ENCODE measurements around the gene KLHL1. TPM values are rescaled to one million over a fixed set of nuclear protein-coding genes. Genes with fewer than 3 reads are reported as not detected.

Gene KLHL1
- total and polyA plus RNA-seq, 9 of the 15 experiments (the other 6 are each of a cell fraction or from before 2014, with no cell fraction given) = not detected

DNA sequence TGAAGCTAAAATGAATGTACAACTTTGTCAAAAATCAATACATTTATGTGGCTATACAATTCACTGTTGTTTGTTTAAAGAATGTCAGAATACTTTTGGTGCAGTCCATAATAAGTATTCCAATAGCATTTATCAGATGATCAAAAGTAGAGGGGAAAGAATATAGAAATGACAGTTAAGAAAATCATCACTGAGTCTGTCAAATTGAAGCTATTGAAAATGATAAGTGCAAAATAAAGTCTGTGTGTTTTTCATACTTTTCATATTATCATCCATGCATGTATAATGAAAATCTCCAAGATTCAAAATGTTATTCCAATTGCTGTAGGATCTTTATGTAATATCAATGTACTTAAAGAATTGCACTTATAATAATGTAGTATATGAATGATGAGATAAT is 93.9 kb downstream of the KLHL1 start:
- no TSS peak for BruUV-seq (replicated peaks)
- H3K36me3 ChIP-seq (ENCODE audit: control insufficient read depth, insufficient read depth, low read length) = no peaks in the 10 kb centered on the region
- intact Hi-C loops (cut with micrococcal nuclease) = no loop called here
- in situ Hi-C loops (cut with MboI) = no loop called here
- ChIA-PET POLR2A (no interaction called here), CTCF (ENCODE audit: low intra/inter-chr PET ratio) (no interaction called here)
- no peaks in the 10 kb centered on the region for H4K20me1 ChIP-seq (replicated peaks; ENCODE audit: control insufficient read depth, insufficient read depth, low read length)
- DNase-seq (ENCODE audit: extremely low read depth in 1 of 4, low spot score in 3 of 4) (no peak), FAIRE-seq (no peak), ATAC-seq (no peak)
- no peaks in the 10 kb centered on the region for H3K9me3 ChIP-seq (replicated peaks; ENCODE audit: control insufficient read depth, insufficient read depth, low read depth, low read length)
- H3K4me1 ChIP-seq (replicated peaks in 1 of 2; ENCODE audit: control insufficient read depth in 2 of 2, insufficient read depth in 2 of 2, low read length in 2 of 2) = no peaks in the 10 kb centered on the region
- no peaks in the 10 kb centered on the region for H3K79me2 ChIP-seq (ENCODE audit: control insufficient read depth, insufficient read depth, low read length)
- H3K4me2 ChIP-seq (ENCODE audit: insufficient read depth, low read length) = no peak overlapping the region
- no peak overlapping the region for H3K4me3 ChIP-seq
- no peak overlapping the region for H2AFZ ChIP-seq (ENCODE audit: low read depth, low read length)
- no peak overlapping the region for H3K27ac ChIP-seq (ENCODE audit: extremely low read depth, low read depth, low read length)
- H3K27me3 ChIP-seq (ENCODE audit: control insufficient read depth in 2 of 2, insufficient read depth in 2 of 2, low read length in 2 of 2) = no peaks in the 10 kb centered on the region
- H3K9ac ChIP-seq (ENCODE audit: insufficient read depth in 1 of 2, low read depth in 2 of 2, low read length in 2 of 2) = no peak overlapping the region
- H3K9me1 ChIP-seq (ENCODE audit: control insufficient read depth, insufficient read depth, low read length) = no peaks in the 10 kb centered on the region
- TF ChIP-seq, protein P1, sequence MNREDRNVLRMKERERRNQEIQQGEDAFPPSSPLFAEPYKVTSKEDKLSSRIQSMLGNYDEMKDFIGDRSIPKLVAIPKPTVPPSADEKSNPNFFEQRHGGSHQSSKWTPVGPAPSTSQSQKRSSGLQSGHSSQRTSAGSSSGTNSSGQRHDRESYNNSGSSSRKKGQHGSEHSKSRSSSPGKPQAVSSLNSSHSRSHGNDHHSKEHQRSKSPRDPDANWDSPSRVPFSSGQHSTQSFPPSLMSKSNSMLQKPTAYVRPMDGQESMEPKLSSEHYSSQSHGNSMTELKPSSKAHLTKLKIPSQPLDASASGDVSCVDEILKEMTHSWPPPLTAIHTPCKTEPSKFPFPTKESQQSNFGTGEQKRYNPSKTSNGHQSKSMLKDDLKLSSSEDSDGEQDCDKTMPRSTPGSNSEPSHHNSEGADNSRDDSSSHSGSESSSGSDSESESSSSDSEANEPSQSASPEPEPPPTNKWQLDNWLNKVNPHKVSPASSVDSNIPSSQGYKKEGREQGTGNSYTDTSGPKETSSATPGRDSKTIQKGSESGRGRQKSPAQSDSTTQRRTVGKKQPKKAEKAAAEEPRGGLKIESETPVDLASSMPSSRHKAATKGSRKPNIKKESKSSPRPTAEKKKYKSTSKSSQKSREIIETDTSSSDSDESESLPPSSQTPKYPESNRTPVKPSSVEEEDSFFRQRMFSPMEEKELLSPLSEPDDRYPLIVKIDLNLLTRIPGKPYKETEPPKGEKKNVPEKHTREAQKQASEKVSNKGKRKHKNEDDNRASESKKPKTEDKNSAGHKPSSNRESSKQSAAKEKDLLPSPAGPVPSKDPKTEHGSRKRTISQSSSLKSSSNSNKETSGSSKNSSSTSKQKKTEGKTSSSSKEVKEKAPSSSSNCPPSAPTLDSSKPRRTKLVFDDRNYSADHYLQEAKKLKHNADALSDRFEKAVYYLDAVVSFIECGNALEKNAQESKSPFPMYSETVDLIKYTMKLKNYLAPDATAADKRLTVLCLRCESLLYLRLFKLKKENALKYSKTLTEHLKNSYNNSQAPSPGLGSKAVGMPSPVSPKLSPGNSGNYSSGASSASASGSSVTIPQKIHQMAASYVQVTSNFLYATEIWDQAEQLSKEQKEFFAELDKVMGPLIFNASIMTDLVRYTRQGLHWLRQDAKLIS (CRISPR knock-in tag; IDR thresholded peaks at IDR 0.05) = no peak
- no peak for TF ChIP-seq TCF3 (CRISPR knock-in tag; IDR thresholded peaks at IDR 0.05)
- no peak for TF ChIP-seq ETV1 (tag; conservative IDR thresholded peaks at IDR 0.05; ENCODE audit: low read depth)
- TF ChIP-seq FOXP1 (CRISPR knock-in tag; IDR thresholded peaks at IDR 0.05) = no peak
- TF ChIP-seq STAT5B (CRISPR knock-in tag; IDR thresholded peaks at IDR 0.05) = no peak
- TF ChIP-seq, protein P2, sequence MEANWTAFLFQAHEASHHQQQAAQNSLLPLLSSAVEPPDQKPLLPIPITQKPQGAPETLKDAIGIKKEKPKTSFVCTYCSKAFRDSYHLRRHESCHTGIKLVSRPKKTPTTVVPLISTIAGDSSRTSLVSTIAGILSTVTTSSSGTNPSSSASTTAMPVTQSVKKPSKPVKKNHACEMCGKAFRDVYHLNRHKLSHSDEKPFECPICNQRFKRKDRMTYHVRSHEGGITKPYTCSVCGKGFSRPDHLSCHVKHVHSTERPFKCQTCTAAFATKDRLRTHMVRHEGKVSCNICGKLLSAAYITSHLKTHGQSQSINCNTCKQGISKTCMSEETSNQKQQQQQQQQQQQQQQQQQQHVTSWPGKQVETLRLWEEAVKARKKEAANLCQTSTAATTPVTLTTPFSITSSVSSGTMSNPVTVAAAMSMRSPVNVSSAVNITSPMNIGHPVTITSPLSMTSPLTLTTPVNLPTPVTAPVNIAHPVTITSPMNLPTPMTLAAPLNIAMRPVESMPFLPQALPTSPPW (CRISPR knock-in tag; IDR thresholded peaks at IDR 0.05) = no peak
- TF ChIP-seq, protein P3, sequence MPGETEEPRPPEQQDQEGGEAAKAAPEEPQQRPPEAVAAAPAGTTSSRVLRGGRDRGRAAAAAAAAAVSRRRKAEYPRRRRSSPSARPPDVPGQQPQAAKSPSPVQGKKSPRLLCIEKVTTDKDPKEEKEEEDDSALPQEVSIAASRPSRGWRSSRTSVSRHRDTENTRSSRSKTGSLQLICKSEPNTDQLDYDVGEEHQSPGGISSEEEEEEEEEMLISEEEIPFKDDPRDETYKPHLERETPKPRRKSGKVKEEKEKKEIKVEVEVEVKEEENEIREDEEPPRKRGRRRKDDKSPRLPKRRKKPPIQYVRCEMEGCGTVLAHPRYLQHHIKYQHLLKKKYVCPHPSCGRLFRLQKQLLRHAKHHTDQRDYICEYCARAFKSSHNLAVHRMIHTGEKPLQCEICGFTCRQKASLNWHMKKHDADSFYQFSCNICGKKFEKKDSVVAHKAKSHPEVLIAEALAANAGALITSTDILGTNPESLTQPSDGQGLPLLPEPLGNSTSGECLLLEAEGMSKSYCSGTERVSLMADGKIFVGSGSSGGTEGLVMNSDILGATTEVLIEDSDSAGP (CRISPR knock-in tag; IDR thresholded peaks at IDR 0.05) = no peak
- no peak for TF ChIP-seq ZNF764 (CRISPR knock-in tag; IDR thresholded peaks at IDR 0.05; ENCODE audit: low read depth)
- TF ChIP-seq, protein P4, sequence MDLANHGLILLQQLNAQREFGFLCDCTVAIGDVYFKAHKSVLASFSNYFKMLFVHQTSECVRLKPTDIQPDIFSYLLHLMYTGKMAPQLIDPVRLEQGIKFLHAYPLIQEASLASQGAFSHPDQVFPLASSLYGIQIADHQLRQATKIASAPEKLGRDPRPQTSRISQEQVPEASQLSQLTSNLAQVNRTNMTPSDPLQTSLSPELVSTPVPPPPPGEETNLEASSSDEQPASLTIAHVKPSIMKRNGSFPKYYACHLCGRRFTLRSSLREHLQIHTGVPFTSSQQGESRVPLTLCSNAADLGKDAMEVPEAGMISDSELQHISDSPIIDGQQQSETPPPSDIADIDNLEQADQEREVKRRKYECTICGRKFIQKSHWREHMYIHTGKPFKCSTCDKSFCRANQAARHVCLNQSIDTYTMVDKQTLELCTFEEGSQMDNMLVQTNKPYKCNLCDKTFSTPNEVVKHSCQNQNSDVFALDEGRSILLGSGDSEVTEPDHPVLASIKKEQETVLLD (IDR thresholded peaks at IDR 0.05) = no peak
- no peak for TF ChIP-seq ASH1L (IDR thresholded peaks at IDR 0.05; ENCODE audit: borderline replicate concordance, low read depth, partially characterized antibody)
- TF ChIP-seq, protein P5, sequence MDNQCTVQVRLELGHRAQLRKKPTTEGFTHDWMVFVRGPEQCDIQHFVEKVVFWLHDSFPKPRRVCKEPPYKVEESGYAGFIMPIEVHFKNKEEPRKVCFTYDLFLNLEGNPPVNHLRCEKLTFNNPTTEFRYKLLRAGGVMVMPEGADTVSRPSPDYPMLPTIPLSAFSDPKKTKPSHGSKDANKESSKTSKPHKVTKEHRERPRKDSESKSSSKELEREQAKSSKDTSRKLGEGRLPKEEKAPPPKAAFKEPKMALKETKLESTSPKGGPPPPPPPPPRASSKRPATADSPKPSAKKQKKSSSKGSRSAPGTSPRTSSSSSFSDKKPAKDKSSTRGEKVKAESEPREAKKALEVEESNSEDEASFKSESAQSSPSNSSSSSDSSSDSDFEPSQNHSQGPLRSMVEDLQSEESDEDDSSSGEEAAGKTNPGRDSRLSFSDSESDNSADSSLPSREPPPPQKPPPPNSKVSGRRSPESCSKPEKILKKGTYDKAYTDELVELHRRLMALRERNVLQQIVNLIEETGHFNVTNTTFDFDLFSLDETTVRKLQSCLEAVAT (IDR thresholded peaks at IDR 0.05) = no peak
- TF ChIP-seq ZSCAN32 (CRISPR knock-in tag; IDR thresholded peaks at IDR 0.05) = no peak
- TF ChIP-seq ETV5 (CRISPR knock-in tag; IDR thresholded peaks at IDR 0.05; ENCODE audit: low read depth) = no peak
- no peak for TF ChIP-seq PPARD (CRISPR knock-in tag; IDR thresholded peaks at IDR 0.05)
